Globus pallidus (tissue), 1 donor: Measurements from ENCODE around the gene HLCS.

ENCODE experiments used
- DNase-seq: peaks from one replicate; pipeline ENCODE4 v3.0.0-alpha.2; 2015; ENCODE audit warnings: low spot score

Gene HLCS

GRCh38 chr21:36703626-36704280 is 262.7 kb downstream of the HLCS start:
- no peak for DNase-seq

GRCh38 chr21:36703123-36703522 is 263.3 kb downstream of the HLCS start:
- no peak for DNase-seq

- no peak for DNase-seq
Measured at GRCh38 chr21:36702622-36702968, 263.9 kb downstream of the HLCS start.

- DNase-seq = no peak
Measured at GRCh38 chr21:36701756-36702621, 264.5 kb downstream of the HLCS start.

GRCh38 chr21:36700971-36701755 is 265.3 kb downstream of the HLCS start:
- DNase-seq = no peak
